Keratinocyte (primary cell): ENCODE results near the gene NUP37.
"Not testable (repeated sequence)": the region's sequence is repeated elsewhere in the genome, so short reads cannot be mapped to it uniquely, and the experiment has no call there.

Source experiments
- CTCF ChIP-seq, 3 experiments: IDR thresholded peaks in 1 of 3; conservative IDR thresholded peaks in 1 of 3; optimal IDR thresholded peaks in 1 of 3; 2 replicates in 2 of 3; 3 replicates in 1 of 3; pipeline versions ENCODE3 to v1.5.1; 2011; ENCODE audit warnings: low read length in 3 of 3, mild to moderate bottlenecking in 3 of 3, moderate library complexity in 2 of 3, control low read depth in 1 of 3, inconsistent platforms in 1 of 3; ENCODE audit not compliant: insufficient read depth in 2 of 3; ENCODE audit errors: extremely low read depth in 1 of 3
- EZH2 ChIP-seq: IDR thresholded peaks from one replicate; pipeline ENCODE4 v1.6.1; 2012; ENCODE audit warnings: inconsistent platforms, mild to moderate bottlenecking, low read length, moderate library complexity

GRCh38 chr12:102121328-102121727, 1.4 kb upstream of the NUP37 start:
- not testable (repeated sequence) for TF ChIP-seq CTCF (optimal IDR thresholded peaks at IDR 0.05 in 1 of 3, IDR thresholded peaks at IDR 0.05 in 1 of 3, conservative IDR thresholded peaks at IDR 0.05 in 1 of 3; ENCODE audit: extremely low read depth in 1 of 3, insufficient read depth in 2 of 3, low read length in 3 of 3); EZH2
